ENCODE data around the gene PLXNA4. TPM values are rescaled to one million over a fixed set of nuclear protein-coding genes. Genes with fewer than 3 reads are reported as not detected.

The PLXNA4 gene
- total and polyA plus RNA-seq, 8 donors: 0.19 to 1.6 (median 0.47) TPM

GRCh38 chr7:132311733-132312132, 264.5 kb downstream of the PLXNA4 start:
- WGBS, 2 donors: 70 to 72% methylated on average over 2 of the region's 2 CpGs
- ATAC-seq (no peak), FAIRE-seq (no peak), DNase-seq (no peak)
- H3K27ac ChIP-seq: no peak overlapping the region
- intact Hi-C loops (cut with DNase I): no loop called here
- no peaks in the 10 kb centered on the region for H3K4me1 ChIP-seq
- H3K9me3 ChIP-seq: no peaks in the 10 kb centered on the region
- no peak overlapping the region for H3K4me3 ChIP-seq
- no peaks in the 10 kb centered on the region for H3K27me3 ChIP-seq
- H3K36me3 ChIP-seq: no peaks in the 10 kb centered on the region
- no peak for TF ChIP-seq CTCF (IDR thresholded peaks at IDR 0.05)

DNA sequence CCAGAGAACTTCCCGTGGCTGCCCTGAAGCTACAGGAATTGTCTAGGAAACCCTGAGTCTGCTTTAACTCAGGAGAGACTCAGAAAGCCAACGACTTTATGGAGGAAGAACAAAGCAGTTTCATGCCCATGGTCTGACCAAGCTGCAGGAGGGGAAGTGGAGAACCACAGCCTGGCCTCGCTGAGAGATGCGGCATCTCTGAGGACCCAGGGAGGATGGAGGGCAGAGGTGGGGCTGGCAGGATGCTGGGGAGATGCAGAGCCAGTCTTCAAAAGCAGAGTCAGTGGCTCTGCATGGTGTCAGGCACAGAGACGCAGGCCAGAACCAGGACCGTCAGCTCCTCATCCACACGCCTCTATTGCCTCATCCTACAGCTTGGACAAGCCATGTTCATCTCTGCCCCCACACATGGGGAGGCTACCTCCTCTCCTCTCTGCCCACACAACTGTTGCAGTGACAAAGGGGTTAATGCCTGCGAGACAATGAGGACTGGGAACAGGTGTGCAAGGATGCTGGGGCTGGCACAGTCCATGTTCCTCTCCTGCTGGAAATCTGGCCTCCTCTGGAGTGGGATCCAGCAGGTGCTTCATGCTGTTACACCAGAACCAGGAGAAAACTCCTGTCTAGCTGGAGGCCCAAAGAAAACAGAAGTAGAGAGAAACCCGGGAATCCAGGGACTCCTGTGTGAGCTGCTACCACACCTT, 267.0 kb downstream of the PLXNA4 start:
- no peaks in the 10 kb centered on the region for H3K9me3 ChIP-seq
- FAIRE-seq (no peak), DNase-seq (no peak), ATAC-seq (no peak)
- H3K36me3 ChIP-seq: no peaks in the 10 kb centered on the region
- H3K4me3 ChIP-seq: no peak overlapping the region
- no peaks in the 10 kb centered on the region for H3K27me3 ChIP-seq
- no peaks in the 10 kb centered on the region for H3K4me1 ChIP-seq
- no peak for TF ChIP-seq CTCF (IDR thresholded peaks at IDR 0.05)
- H3K27ac ChIP-seq: no peak overlapping the region
- 53 to 61% methylated on average over 9 of the region's 9 CpGs for WGBS, 2 donors
- intact Hi-C loops (cut with DNase I): no loop called here

DNA sequence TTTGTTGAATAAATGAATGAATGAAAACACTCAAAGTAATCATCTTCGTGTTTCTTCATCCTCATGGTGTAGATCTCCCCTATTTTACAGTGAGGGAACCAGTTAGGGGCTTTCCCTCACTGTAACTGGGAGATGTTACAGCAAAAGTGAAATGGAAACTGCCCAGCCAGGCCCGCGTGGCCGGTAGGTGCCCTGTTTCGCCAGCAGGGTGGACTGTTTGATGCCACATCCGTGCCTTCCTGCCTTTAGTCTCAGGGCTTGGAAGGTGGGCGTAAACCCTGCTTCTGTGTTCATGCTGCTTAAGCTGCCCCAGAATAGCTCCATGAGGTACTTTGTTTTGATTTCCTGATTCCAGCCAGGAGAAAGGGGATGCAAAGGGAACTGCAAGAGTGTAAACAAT, 268.8 kb downstream of the PLXNA4 start:
- no peak overlapping the region for H3K4me3 ChIP-seq
- no peaks in the 10 kb centered on the region for H3K9me3 ChIP-seq
- intact Hi-C loops (cut with DNase I): no loop called here
- ATAC-seq (no peak), FAIRE-seq (no peak), DNase-seq (no peak)
- no peak for TF ChIP-seq CTCF (IDR thresholded peaks at IDR 0.05)
- 54 to 58% methylated on average over 7 of the region's 7 CpGs for WGBS, 2 donors
- no peaks in the 10 kb centered on the region for H3K27me3 ChIP-seq
- no peaks in the 10 kb centered on the region for H3K4me1 ChIP-seq
- H3K27ac ChIP-seq: no peak overlapping the region
- no peaks in the 10 kb centered on the region for H3K36me3 ChIP-seq

DNA sequence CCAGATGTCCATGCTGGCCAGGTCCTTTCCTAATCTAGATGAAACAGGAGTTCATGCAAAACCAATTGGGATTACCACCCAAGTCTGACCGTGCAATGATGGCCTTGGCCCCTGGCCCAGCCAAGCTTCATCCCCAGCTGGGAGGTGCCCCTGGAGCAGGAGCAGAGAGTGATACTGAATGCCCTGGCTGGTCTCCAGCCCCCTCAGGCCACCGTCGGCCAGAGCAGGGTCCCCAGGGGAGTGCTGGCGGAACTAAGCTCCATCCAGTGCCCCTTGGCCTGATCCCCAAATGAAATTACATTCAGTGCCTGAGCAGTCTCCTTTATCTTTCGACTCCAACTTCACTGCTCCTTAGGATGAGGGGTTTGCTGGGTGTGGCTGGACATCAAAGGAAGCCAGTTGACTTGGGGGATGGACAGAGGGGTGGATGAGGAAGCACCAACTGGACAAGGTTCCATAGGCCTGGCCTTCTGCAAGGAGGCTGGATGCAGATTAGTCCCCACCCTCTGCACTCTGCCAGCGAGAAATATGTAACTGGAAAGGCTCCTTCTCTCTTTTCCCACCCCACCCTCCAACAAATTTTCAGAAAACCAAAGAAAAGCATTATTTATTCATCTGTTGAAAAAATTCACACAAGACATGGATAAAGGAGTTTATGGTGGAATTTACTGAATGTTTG, 275.5 kb downstream of the PLXNA4 start:
- Histone ChIP-seq H3K27me3 (no peaks in the 10 kb centered on the region), H3K4me3 (no peak overlapping the region), H3K4me1 (no peaks in the 10 kb centered on the region), H3K36me3 (no peaks in the 10 kb centered on the region), H3K27ac (no peak overlapping the region), H3K9me3 (no peaks in the 10 kb centered on the region)
- intact Hi-C loops (cut with DNase I): no loop called here
- DNase-seq: no peak
- FAIRE-seq: no peak
- WGBS, 2 donors: 64 to 74% methylated on average over 6 of the region's 6 CpGs
- no peak for TF ChIP-seq CTCF (IDR thresholded peaks at IDR 0.05)
- ATAC-seq: no peak

GRCh38 chr7:132298790-132299189, 277.5 kb downstream of the PLXNA4 start:
- no peaks in the 10 kb centered on the region for H3K4me1 ChIP-seq
- H3K36me3 ChIP-seq: no peaks in the 10 kb centered on the region
- no peak overlapping the region for H3K27ac ChIP-seq
- H3K9me3 ChIP-seq: no peaks in the 10 kb centered on the region
- TF ChIP-seq CTCF (IDR thresholded peaks at IDR 0.05): no peak
- 72 to 74% methylated on average over 4 of the region's 4 CpGs for WGBS, 2 donors
- H3K27me3 ChIP-seq: no peaks in the 10 kb centered on the region
- DNase-seq (no peak), ATAC-seq (peak in 2 of 4 donors; percentile 45 to 50), FAIRE-seq (no peak)
- no peak overlapping the region for H3K4me3 ChIP-seq
- intact Hi-C loops (cut with DNase I): no loop called here

All from pancreas (tissue), 10 donors.